HG03108 (cell line): ENCODE data around the gene SPOCK1.
"Not testable (repeated sequence)": the region's sequence is repeated elsewhere in the genome, so short reads cannot be mapped to it uniquely, and the experiment has no call there.

Experiments
- ATAC-seq: cut with Tn5 transposase; IDR thresholded peaks from one replicate; pipeline ENCODE4 v1.9.1; 2021; ENCODE audit warnings: moderate library complexity; ENCODE audit not compliant: unreplicated experiment

SPOCK1 gene

DNA sequence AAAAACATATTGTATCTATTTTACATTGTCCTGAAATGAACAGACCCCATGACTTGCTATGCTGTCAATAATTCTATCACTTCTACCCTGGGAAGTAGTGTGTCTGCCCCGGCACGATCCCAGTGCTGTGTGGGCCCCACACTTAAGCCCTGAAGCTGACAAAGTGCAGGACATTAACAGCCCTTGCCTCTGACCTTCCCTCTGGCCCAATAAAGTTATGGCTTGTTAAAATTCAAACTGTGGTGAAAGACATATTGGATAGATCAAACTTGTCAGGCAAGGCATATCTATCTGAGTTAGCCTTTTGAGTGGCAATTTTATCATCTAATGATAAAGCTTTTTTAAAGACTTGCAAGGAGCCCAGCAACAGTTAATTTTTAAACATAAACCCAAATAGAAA is 229.2 kb downstream of the SPOCK1 start:
- no peak for ATAC-seq

DNA sequence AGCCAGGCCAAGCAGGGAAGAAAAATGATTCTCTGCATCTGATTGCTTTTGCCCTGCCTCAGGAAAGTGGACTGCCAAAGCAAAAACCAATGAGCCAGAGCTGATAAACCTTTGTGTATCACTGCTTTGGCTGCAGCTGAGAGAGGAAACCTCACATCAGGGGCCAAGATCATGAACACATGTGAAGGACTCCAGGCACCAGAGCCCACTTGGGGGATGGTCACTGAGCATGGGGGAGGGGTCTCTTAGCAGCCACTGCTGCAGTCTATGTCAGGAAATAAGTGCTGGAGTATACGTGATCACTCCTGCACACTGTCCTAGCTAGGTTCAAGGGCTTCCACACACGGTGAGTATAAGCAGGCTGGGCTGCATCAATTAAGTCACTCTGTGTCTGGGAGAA is 229.9 kb downstream of the SPOCK1 start:
- no peak for ATAC-seq

DNA sequence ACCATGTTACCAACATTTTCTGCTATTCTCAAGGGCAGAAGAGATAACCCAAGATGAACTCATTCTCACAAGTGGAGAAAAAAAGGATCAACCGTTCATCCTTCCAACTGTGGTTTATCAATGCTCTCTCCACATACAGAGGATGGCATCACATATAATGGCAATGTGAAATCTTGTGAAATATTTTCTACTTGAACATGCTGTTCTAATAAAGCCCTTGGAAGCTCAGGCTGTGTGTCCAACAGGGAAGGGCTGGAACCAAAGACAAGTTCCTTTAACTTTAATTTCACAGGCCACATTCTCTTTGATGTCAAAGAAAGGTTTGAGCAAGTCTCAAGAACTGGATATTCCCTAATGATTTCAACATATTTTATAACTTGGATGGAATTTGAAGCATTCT is 230.5 kb downstream of the SPOCK1 start:
- no peak for ATAC-seq

DNA sequence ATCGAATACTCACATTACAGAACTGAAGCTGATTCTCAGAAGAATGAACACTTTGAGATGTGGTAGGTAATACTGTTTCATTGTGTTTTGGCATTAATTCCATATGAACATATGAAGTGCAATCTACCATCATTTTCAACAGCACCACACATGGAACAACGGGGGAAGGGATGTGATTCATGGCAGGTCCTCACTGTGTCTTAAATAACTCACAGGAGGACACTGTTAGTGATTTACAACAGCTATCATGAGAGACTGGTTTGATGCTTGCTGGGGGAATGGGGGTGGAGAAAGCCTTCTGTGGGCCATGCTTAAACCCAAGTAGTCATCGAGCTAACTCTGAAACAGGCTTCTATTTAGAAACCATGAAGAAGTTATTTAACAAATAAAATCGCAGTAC is 232.9 kb downstream of the SPOCK1 start:
- ATAC-seq = no peak

DNA sequence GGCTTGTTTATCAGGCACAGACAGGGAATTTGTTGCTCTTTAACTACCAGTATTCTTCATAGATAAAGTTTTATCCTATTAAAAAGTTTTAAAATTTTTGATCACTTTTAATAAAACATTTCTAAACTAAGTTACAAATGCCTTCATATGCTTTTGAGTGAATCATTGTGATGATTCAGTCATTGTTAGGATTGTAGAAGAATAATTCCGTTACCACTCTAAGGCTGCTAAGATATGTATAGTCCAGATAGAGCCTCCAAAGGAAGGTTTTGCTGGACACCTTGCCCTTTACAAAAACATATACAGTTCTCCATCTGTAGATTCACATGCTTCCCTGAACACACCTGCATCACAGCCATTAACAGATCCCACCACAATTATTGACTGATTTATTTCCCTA is 233.7 kb downstream of the SPOCK1 start:
- no peak for ATAC-seq

DNA sequence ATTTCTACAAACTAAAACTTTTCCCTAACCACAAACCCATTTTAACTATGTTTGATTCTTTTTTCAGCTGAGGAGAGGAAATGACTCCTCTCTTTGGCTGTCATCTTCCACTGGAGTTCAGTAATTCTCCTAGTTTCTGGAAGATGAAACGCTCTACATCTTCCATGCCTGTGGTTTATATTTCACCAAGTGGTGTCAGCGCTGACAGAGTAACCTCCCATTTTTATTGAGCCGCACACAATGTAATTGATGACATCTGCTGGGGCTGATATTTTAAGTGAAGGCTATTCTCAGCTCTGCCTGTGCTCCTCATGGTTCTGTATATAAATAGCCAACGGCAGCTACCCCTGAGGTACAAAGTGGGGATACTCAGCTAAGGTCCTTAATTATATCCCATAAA is 234.6 kb downstream of the SPOCK1 start:
- ATAC-seq = no peak

DNA sequence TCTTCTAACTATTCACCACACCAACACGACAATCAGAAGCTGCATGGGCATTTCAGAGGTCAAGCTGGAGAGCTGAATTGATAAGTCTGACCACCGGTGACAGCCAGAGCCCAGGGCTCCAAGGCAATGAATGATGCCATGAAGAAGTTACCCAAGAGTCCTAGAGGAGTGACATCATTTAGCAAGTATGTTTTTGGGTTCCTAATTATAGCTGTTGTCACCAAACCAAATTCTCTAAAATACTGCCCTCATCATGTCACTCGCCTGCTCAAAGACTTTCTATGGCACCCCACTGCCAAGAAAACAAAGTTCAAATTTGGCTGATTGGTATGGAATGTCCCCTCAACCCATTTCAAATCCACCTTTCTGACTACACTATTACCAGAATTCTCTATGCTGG is 235.1 kb downstream of the SPOCK1 start:
- no peak for ATAC-seq

DNA sequence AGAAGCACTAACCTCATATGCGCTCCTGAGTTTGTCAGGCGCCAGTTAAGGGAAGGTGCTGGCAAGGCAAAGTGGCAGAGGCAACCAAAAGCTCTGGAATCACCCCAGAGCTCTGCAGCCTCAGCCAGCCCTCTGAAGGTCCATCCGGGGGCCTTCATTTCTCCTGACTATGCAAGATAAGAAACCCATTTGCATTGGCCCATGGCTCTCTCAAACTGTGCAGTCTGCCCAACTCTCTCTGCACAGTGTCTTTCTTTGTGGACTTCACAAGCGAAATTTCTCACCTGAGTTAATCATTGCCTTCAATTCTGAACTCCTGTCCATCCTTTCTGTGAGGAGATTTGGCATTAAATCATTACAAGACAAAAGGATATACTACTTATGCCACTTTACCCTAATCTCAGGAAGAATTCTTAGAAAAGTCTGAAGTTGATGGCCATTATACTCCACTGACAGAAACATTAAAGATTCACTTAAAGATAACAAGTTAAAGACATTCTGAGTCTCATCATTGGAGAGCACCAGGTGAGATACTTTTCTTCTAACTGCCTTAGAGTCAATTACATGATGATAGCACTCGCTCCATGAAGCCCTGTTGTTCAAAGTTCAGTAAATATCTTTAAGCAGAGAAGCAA is 235.6 kb downstream of the SPOCK1 start:
- ATAC-seq = no peak

DNA sequence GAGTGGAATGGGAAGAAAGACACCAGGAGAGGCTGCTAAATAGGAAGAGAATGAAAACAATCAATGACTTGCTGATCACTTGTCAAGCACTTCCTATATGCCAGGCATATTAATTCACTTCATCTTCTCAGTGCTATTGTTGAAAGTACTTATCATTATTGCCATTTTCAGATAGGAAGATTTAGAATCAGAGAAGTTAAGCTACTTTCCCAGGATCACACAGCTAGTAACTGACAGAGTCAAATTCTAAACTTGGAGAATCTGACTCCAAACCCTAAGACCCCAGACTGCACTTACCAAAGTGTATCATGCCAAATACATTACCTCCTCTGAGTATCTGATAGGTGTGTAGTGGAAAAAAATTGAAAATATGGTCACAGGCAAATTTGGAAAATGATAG is 236.3 kb downstream of the SPOCK1 start:
- no peak for ATAC-seq

DNA sequence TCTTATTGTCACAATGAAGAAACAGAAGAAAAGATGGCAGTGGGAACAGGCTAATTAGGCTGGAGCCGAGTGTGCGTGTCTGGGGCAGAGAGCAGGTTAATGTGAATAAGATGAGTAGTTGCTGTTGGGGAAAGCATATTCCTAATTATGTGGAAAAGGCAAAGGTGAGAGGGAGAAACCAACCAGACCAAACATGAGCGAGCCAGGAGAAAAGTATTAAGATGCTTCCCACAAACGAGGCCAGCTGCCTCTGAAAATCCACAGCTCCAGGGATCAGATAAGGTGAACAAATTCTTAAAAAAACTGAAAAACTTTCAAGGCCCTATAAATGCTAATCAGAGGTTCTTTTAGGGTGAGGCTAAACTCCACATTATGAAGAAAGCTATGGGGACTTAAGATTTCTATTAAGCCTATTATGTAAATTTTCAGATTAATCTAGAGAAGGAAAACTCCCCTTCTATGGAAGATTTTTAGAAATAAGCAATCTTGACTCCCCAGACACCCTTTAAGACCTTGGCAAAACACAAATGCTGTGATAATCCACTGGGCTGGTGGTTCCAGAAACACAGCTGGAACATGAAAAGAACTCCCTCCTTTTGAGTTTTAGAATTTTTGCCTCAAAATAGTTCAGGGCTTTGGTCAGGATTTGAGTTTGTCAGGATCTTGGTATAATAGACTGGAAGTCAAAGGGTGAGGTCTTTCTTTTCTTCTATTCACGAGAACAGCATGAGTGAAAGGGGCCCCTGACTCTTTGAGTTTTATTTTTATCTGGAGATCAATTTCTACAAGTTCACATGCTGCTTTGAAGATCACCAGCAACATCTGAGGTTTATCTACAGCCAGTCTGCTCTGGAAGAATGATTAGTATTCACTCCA is 238.1 kb downstream of the SPOCK1 start:
- ATAC-seq = no peak

DNA sequence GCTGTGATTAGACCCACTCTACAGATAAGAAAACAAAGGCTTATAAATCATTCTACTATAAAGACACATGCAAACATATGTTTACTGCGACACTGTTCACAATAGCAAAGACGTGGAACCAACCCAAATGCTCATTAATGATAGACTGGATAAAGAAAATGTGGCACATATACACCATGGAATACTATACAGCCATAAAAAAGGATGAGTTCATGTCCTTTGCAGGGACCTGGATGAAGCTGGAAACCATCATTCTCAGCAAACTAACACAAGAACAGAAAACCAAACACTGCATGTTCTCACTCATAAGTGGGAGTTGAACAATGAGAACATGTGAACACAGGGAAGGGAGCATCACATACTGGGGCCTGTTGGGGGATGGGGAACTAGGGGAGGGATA is 240.0 kb downstream of the SPOCK1 start:
- ATAC-seq = not testable (repeated sequence)

DNA sequence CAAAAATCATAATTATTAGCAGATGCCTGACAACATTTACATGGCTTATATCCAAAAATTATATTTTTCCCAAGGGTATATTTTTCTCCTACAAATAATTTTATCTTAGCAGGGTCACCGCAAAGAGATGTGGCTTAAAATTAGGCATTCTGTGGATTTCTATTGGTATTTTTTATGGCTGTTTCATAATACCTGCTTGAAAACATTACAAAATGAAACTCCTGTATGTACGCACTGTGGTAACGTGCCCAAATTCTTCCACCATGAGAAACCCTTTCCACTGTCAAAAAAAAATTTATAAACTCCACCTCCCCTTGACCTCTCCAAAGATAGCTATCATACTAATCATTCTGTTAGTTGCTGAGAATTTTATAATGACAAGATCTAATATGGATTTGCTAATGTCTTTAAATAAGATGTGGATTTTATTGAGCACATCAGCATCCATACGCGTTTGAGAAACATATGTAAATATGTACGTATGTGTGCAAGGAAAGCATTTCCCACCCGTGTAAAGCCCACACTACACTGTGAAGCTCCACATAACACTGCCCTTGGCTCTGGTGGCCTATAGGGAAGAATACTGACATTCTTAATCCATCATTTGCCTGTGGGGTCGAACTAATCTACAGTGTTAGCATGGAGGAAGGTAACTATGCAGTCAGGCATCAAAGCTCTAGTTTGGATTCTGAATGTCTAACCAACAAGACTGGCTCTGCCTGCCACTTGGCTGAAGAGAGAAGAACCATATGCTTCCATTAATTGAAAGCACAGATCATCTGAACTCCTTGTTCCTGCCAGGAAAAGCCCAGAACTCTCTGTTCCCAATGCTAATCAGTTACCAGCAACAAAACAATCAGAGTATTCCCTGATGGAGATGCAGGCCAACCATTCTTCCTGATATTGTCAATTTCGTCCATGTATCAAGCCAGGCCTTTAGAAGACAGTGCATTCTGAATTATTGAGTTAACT is 244.7 kb downstream of the SPOCK1 start:
- ATAC-seq = no peak

DNA sequence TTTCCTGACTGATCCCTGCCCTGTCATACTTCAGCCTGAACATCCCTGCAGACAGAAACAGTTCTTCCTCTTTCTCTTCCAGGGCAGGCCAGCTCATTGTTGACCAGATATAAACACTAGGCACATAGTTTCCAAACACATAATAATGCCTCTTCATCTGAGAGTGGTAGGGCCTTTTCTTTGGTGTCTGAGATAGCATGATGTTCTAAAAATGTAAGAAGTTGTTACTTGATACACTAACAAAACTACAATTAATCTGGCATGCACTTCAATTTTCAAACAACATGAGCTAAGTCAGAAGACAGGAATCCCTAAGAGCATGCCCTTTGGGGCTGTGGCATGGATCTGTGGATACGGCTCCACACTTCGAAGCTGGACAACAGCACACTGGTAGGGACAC is 246.6 kb downstream of the SPOCK1 start:
- ATAC-seq = no peak

DNA sequence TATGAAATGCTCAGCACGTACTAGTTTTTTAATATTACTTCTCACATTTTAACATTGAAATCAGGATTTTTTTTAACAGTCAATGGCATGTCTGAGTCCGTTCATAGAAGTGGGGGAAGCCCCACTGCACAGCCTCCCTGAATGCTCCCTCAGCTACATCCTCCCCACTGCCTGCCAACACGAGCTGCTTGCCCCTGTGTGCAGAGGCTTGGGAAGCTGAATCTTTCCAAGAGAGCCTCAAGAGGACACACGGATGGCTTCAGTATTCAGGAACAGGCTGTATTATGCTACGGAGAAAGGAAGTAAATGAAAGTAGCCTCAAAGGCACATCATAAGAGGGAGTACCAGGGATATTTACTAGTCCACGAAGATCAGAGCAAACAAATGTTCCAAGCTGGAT is 248.7 kb downstream of the SPOCK1 start:
- ATAC-seq = no peak

DNA sequence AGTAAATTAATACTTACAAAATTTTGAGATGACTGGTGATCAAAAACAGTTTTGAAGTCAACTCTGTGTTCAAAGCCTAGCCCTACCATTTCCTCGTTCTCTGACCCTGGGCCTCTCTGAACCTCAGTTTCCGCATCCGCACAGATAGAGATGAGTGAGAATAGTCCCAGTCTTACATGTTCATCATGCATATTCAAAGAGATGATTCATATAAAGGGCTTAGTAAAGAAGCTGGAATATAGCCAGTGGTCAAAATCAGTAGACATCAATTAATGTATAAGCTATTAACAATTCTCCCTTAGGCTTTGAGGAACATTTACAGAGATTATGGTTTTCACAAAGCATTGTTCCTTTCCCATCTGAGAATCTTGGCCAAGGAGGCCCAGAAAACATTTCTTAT is 250.6 kb downstream of the SPOCK1 start:
- no peak for ATAC-seq

DNA sequence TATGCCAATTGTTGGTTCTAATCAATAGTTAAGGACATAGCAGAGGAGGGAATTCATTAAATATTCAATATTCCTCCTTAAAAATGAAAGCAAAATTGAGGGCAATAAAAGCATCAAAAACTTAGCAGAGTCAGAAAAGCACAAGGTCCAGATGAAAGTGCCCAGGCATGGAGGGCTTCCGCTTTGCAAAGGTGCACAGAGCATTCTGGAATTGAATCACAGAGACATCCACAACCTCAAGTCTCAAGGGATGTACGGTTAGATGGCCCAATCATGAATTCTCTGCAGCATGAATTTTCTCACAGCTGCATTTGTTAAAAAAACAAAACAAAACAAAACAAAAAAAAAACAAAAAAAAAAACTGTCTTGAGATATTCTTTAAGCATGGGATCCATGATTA is 253.7 kb downstream of the SPOCK1 start:
- ATAC-seq = no peak

DNA sequence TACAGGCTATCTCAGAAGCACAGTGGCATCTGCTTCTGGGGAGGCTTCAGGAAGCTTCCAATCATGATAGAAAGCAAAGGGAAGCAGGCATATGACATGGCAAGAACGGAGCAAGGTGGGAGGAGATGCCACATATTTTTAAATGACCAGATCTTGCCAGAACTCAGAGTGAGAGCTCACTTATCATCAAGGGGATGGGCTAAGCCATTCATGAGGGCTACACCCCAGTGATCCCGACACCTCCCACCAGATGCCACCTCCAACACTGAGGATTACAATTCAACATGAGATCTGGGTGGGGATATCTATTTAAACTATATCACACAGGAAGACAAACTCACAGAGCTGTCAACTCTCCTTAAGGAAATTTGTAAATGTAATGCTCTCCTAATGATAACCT is 258.8 kb downstream of the SPOCK1 start:
- ATAC-seq = no peak

DNA sequence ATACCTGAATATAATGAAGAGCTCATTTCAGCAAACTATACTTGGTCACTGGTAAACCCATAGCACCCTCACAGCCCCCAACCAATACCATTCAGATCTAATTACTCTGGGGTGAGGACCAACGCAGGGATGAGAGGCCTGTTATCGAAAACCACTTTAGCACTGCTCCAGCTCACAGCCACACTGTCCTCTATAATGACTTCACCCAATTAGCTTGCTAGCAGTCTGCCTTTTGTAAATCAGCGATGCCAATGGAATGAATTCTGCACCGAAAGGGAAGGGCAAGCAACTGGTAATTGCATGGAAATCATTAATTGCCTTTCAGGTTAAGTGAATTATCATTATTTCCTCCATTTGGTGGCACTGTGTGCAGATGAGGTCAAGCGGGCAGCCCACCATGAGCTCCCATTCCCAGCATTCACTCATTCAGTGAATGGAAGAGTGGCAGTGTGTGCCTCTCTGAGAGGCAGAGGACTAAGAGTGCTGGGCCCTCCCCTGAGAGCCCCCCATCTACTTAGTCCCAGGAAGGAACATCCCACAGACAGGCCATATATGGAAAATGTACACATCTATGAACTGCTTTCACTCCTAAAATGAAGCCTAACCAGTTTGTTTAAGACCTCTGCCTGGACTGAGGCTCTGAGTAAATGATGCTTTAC is 262.1 kb downstream of the SPOCK1 start:
- ATAC-seq = no peak

DNA sequence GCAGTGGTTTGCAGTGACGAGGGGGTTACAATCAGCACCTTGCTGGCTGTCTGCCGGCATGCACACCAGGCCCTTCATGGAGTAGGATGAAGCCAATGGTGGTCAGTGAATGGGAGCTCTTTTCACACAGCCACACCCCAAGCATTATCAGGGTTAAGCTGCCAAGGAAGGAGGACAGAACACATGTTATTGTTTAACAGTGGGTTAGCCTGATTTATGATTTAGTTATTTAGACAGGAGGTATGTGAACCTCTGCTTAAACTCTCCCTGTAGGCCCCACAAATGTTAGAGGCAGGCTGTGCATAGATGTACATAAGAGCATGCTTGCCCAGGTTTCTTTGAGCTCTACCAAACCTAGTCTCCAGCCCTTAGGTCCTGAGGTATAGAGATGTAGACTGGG is 262.9 kb downstream of the SPOCK1 start:
- no peak for ATAC-seq

DNA sequence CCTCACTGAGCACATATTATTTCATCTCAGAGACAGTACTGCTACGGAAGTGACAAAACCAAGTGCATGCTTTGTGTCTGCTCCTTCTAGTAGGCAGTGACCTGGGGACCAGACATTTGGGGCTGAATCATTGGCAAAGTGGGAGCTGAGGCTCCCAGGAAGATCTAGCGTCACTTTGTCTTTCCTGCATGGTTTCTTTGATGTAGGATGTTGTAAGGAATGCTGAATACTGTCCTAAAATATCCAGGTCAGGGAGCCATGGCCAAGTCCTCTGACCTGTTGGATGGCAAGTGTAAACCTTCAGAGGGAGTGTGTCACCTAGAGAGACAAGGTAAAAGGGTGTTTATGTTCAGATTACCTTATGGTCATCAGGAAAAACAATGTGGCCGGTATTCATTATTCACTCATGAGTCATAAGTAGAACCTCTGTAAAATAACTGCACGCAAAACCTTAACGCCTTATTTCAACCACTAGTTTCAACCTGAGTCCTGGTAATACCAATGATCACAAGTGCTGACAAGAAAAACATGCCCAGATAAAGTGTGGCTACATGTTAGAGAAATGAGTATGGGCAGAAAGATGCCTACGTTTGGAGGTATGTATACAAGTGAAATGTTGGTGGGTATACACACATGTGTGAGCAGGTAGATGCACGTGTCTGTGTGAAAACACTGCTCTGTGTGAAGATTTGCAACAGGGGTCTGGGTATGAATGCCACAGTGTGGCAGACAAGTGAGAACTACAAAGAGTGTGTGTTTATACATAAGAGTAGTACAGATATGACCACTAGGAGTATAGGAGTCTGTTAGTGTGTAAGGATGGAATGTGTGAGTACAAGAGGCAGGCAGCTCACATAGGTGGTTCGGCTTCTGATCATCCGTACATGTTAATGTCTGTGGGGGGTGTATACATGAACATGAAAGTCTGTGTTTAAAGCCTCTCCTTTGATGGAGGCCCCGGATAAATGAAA is 263.9 kb downstream of the SPOCK1 start:
- ATAC-seq = peak; percentile 67
